Glutamatergic neuron (in vitro differentiated cells): ENCODE data around the gene SMG6. TPM values are rescaled to one million over a fixed set of nuclear protein-coding genes. Genes with fewer than 3 reads are reported as not detected.

ENCODE experiments used
- DNase-seq: peaks from one replicate; pipeline ENCODE4 v3.0.0; 2022
- H3K27ac Mint-ChIP-seq: one replicate; pipeline ENCODE4 v1.8.0; 2020; ENCODE audit warnings: mild to moderate bottlenecking, mixed read lengths, inconsistent platforms; ENCODE audit not compliant: unreplicated experiment
- H3K27me3 Mint-ChIP-seq: one replicate; pipeline ENCODE4 v1.8.0; 2020; ENCODE audit warnings: mild to moderate bottlenecking, moderate library complexity, mixed read lengths, inconsistent platforms; ENCODE audit not compliant: unreplicated experiment
- H3K36me3 Mint-ChIP-seq: one replicate; pipeline ENCODE4 v1.8.0; 2020; ENCODE audit warnings: mild to moderate bottlenecking, mixed read lengths, inconsistent platforms; ENCODE audit not compliant: unreplicated experiment
- H3K4me1 Mint-ChIP-seq: one replicate; pipeline ENCODE4 v1.8.0; 2020; ENCODE audit warnings: mild to moderate bottlenecking, low read depth, mixed read lengths, inconsistent platforms; ENCODE audit not compliant: unreplicated experiment
- H3K4me3 Mint-ChIP-seq: one replicate; pipeline ENCODE4 v1.8.0; 2020; ENCODE audit warnings: mild to moderate bottlenecking, mixed read lengths, inconsistent platforms; ENCODE audit not compliant: unreplicated experiment
- H3K9me3 Mint-ChIP-seq: one replicate; pipeline ENCODE4 v1.8.0; 2020; ENCODE audit warnings: mild to moderate bottlenecking, moderate library complexity, mixed read lengths, inconsistent platforms; ENCODE audit not compliant: unreplicated experiment
- long read RNA-seq: library from polyadenylated mRNA; unstranded; transcript quantifications from one replicate; pipeline ENCODE4 v2.0.0, GENCODE V29; 2020; ENCODE audit not compliant: unreplicated experiment
- total RNA-seq: library from RNA; stranded (reverse); fragmentation: NEBNext Ultra II Directional; extraction: Animal tissue kit (Norgen Biotek cat#: 25700); gene quantifications from one replicate; pipeline ENCODE4 v1.2.1, GENCODE V29; 2021; ENCODE audit not compliant: unreplicated experiment
- TF ChIP-seq, protein P1 (sequence below): fragments of 200-600 bp; sonication (generic); IDR thresholded peaks from one replicate; pipeline ENCODE4 v1.5.0; 2021; ENCODE audit not compliant: partially characterized antibody, unreplicated experiment

The SMG6 gene
- total RNA-seq: 42.7 TPM
- long read RNA-seq, partial matches to known transcripts: 1 of 2 reads
- long read RNA-seq, other reads (novel, unspliced or antisense): 0 of 2 reads

GRCh38 chr17:2303204-2304188 lies at the start of gene SMG6, which contains the start of gene SRR:
SMG6 (minus strand) TSS chr17:2303785; CDS start chr17:2303720, 65 bp downstream.
SRR (plus strand) TSS chr17:2303950; CDS start chr17:2315561, 11,611 bp downstream.
- peak; percentile 94 for DNase-seq
- Mint-ChIP-seq H3K9me3 (peaks cover 7% of the 10 kb centered on the region), H3K36me3 (peaks cover 9% of the 10 kb centered on the region), H3K4me1 (no peaks in the 10 kb centered on the region), H3K27me3 (peaks cover 5% of the 10 kb centered on the region), H3K27ac (peak within 1 kb of the TSS; percentile 76), H3K4me3 (peak within 1 kb of the TSS; percentile 91)
- TF ChIP-seq, protein P1, sequence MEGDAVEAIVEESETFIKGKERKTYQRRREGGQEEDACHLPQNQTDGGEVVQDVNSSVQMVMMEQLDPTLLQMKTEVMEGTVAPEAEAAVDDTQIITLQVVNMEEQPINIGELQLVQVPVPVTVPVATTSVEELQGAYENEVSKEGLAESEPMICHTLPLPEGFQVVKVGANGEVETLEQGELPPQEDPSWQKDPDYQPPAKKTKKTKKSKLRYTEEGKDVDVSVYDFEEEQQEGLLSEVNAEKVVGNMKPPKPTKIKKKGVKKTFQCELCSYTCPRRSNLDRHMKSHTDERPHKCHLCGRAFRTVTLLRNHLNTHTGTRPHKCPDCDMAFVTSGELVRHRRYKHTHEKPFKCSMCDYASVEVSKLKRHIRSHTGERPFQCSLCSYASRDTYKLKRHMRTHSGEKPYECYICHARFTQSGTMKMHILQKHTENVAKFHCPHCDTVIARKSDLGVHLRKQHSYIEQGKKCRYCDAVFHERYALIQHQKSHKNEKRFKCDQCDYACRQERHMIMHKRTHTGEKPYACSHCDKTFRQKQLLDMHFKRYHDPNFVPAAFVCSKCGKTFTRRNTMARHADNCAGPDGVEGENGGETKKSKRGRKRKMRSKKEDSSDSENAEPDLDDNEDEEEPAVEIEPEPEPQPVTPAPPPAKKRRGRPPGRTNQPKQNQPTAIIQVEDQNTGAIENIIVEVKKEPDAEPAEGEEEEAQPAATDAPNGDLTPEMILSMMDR: no peak

DNA sequence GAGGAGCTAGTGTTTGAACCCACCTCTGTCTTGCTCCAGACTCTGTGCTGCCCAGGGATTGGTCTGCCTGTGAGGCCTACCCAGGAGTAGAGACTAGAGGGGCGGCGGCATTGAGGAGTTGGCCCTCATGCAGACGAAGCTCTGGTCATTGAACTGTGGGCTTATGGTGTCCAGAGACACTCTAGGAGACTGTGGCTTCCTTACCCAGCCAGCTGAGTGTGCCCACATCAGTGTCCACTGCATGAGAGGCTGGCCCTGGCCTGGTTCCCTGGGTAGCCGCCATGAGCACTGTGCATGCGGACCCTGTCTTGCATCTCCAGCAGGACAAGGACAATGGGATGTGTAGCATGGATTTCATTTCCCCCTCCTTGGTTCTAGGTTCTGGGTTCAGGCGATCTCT lies 47.7 kb upstream of the SMG6 start:
- TF ChIP-seq, protein P1: no peak

GRCh38 chr17:2347805-2348685 lies 44.5 kb upstream of the SMG6 start:
- H3K4me3 Mint-ChIP-seq: peak overlapping the region; percentile 75
- no peaks in the 10 kb centered on the region for H3K27me3 Mint-ChIP-seq
- DNase-seq: peak; percentile 76
- no peaks in the 10 kb centered on the region for H3K9me3 Mint-ChIP-seq
- peak overlapping the region; percentile 97 for H3K27ac Mint-ChIP-seq
- TF ChIP-seq, protein P1: no peak
- H3K4me1 Mint-ChIP-seq: peaks cover 13% of the 10 kb centered on the region
- no peaks in the 10 kb centered on the region for H3K36me3 Mint-ChIP-seq

More for the DNA sequence above, 47.7 kb upstream of the SMG6 start:
- no peak overlapping the region for H3K27ac Mint-ChIP-seq
- H3K9me3 Mint-ChIP-seq: no peaks in the 10 kb centered on the region
- no peak overlapping the region for H3K4me3 Mint-ChIP-seq
- no peak for DNase-seq
- H3K27me3 Mint-ChIP-seq: no peaks in the 10 kb centered on the region
- H3K4me1 Mint-ChIP-seq: peaks cover 11% of the 10 kb centered on the region
- no peaks in the 10 kb centered on the region for H3K36me3 Mint-ChIP-seq

DNA sequence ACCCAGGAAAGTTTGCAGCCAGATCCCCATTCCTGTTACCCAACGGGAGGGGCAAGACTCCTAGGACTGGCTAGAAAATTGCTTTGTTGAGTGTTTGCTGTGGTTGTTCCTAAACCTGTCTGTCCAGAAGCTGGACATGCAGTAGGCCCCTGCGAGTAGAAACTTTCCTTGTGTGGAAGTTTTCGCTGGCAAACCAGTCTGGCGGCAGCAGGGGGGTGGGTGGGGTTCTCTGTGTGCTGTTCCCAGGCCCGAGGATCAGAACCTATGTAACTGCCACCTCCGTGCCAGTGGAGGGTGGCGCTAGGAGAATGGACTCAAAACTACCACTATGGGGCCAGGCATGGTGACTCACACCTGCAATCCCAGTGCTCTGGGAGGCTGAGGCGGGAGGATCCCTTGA lies 42.9 kb upstream of the SMG6 start:
- H3K9me3 Mint-ChIP-seq: no peaks in the 10 kb centered on the region
- H3K27me3 Mint-ChIP-seq: no peaks in the 10 kb centered on the region
- no peak overlapping the region for H3K27ac Mint-ChIP-seq
- H3K4me3 Mint-ChIP-seq: no peak overlapping the region
- DNase-seq: no peak
- peaks cover 13% of the 10 kb centered on the region for H3K4me1 Mint-ChIP-seq
- no peaks in the 10 kb centered on the region for H3K36me3 Mint-ChIP-seq
- TF ChIP-seq, protein P1: no peak
